ENCODE results near the gene MPPED2.

The MPPED2 gene

DNA sequence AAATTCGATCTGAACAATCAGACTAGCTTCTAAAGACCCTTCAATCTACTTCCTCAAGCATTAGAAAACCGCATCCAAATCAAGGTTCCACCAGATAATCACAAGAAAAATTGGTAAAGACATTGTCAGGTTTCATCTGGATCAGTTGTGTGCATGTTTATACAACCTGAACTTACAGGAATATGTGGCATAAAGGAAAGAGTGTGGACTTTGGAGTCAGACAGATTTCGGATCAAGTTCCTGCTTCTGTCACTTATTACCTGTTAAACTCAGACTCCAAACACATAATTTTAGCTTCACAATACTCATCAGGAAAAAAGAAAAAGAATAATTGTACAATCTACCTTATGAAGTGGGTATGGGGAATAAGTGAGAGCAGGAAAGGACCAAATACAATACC, 80.5 kb downstream of the MPPED2 start:
- TF ChIP-seq, protein P1, sequence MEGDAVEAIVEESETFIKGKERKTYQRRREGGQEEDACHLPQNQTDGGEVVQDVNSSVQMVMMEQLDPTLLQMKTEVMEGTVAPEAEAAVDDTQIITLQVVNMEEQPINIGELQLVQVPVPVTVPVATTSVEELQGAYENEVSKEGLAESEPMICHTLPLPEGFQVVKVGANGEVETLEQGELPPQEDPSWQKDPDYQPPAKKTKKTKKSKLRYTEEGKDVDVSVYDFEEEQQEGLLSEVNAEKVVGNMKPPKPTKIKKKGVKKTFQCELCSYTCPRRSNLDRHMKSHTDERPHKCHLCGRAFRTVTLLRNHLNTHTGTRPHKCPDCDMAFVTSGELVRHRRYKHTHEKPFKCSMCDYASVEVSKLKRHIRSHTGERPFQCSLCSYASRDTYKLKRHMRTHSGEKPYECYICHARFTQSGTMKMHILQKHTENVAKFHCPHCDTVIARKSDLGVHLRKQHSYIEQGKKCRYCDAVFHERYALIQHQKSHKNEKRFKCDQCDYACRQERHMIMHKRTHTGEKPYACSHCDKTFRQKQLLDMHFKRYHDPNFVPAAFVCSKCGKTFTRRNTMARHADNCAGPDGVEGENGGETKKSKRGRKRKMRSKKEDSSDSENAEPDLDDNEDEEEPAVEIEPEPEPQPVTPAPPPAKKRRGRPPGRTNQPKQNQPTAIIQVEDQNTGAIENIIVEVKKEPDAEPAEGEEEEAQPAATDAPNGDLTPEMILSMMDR (IDR thresholded peaks at IDR 0.05; ENCODE audit: unreplicated experiment in 3 of 3) = no peak
- no peaks in the 10 kb centered on the region for H3K9me3 Mint-ChIP-seq
- H3K27me3 Mint-ChIP-seq (ENCODE audit: low read depth) = peaks cover 6% of the 10 kb centered on the region
- H3K4me1 Mint-ChIP-seq = peaks cover 30% of the 10 kb centered on the region
- H3K4me3 Mint-ChIP-seq = no peak overlapping the region
- H3K27ac Mint-ChIP-seq = peak overlapping the region; percentile 50 to 83 (median 53)
- H3K36me3 Mint-ChIP-seq (ENCODE audit: low read depth) = peaks cover 14% of the 10 kb centered on the region

DNA sequence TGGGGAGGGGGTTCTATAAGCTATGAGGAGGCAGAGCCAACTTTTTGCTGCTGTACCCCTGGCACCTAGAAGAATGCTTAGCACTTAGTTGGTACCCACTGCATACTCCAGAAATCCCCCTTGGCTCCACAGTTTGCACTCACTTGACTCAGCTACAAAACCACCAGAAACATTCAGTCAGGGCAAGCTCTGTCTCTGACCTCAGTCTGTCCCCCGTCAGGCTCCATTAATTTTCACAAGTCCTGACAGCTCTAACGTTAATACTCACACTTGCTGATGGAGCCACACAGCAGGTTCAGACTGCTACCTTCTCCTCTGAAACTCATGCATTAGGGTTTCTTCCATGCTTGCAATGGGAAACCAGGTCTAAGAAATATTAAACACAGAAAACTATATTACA, 81.7 kb downstream of the MPPED2 start:
- peaks cover 6% of the 10 kb centered on the region for H3K27me3 Mint-ChIP-seq (ENCODE audit: low read depth)
- no peak overlapping the region for H3K4me3 Mint-ChIP-seq
- H3K9me3 Mint-ChIP-seq = no peaks in the 10 kb centered on the region
- TF ChIP-seq, protein P1 (IDR thresholded peaks at IDR 0.05; ENCODE audit: unreplicated experiment in 3 of 3) = no peak
- H3K4me1 Mint-ChIP-seq = peaks cover 38% of the 10 kb centered on the region
- H3K36me3 Mint-ChIP-seq (ENCODE audit: low read depth) = peaks cover 15% of the 10 kb centered on the region
- H3K27ac Mint-ChIP-seq = peak overlapping the region; percentile 53 to 83 (median 79)

DNA sequence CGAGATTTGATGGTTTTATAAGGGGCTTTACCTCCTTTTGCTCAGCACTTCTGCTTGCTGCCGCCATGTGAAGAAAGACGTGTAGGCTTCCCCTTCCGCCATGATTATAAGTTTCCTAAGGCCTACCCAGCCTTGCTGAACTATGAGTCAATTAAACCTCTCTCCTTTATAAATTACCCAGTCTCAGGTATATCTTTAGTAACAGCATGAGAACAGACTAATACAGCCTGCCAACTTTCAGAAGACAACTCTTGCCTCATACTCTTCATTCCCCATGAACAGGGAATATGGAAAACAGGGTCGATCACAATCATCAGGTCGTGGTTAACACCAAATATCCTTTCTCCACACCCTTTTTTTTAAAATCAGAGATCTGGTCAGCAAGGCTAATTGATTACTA, 83.0 kb downstream of the MPPED2 start:
- H3K9me3 Mint-ChIP-seq = no peaks in the 10 kb centered on the region
- H3K27ac Mint-ChIP-seq = peak overlapping the region in 1 of 3 experiments; percentile 4
- H3K4me3 Mint-ChIP-seq = no peak overlapping the region
- peaks cover 11% of the 10 kb centered on the region for H3K27me3 Mint-ChIP-seq (ENCODE audit: low read depth)
- H3K36me3 Mint-ChIP-seq (ENCODE audit: low read depth) = peaks cover 18% of the 10 kb centered on the region
- peaks cover 42% of the 10 kb centered on the region for H3K4me1 Mint-ChIP-seq
- TF ChIP-seq, protein P1 (IDR thresholded peaks at IDR 0.05; ENCODE audit: unreplicated experiment in 3 of 3) = no peak

DNA sequence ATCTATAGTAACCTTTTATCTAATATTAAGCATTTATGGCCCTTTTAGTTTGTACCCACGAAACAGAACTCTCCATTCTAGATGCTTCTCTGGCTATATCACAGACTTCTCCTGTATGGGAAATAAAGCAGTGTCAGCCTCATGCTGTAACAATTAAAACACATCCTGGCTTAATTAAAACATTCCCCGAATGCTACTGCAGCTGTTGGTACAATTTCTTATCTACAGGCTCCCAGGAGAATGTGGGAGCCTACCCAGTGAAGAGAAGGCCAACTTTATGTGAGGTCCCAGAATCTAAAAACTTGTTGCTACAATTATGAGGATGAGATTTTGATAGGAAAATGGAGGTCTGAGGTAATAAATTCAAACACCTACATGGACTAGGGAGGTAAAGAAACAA, 83.8 kb downstream of the MPPED2 start:
- peaks cover 11% of the 10 kb centered on the region for H3K27me3 Mint-ChIP-seq (ENCODE audit: low read depth)
- peak overlapping the region in 1 of 3 experiments; percentile 20 for H3K27ac Mint-ChIP-seq
- H3K9me3 Mint-ChIP-seq = no peaks in the 10 kb centered on the region
- H3K4me3 Mint-ChIP-seq = no peak overlapping the region
- TF ChIP-seq, protein P1 (IDR thresholded peaks at IDR 0.05; ENCODE audit: unreplicated experiment in 3 of 3) = no peak
- peaks cover 42% of the 10 kb centered on the region for H3K4me1 Mint-ChIP-seq
- H3K36me3 Mint-ChIP-seq (ENCODE audit: low read depth) = peaks cover 18% of the 10 kb centered on the region

DNA sequence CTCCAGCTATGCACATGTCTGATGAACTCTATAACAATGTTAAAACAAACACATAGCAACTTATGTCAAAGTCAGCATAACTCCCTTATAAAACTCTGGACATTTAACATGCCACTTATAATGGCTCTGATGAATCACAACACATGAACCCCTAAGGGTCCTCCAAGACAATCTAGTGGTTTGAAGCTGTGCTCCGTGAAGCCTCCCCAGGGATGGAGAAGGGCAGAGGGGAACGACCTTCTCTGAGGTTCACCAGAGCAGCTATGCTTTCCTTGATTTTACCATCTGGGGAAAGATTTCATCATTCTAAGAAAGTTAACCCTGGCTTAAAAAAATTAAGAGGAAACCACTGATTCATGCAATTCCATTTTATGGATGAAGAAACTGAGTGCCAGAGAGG, 84.4 kb downstream of the MPPED2 start:
- no peak overlapping the region for H3K4me3 Mint-ChIP-seq
- H3K36me3 Mint-ChIP-seq (ENCODE audit: low read depth) = peaks cover 18% of the 10 kb centered on the region
- H3K9me3 Mint-ChIP-seq = no peaks in the 10 kb centered on the region
- H3K27ac Mint-ChIP-seq = no peak overlapping the region
- peaks cover 47% of the 10 kb centered on the region for H3K4me1 Mint-ChIP-seq
- H3K27me3 Mint-ChIP-seq (ENCODE audit: low read depth) = peaks cover 11% of the 10 kb centered on the region
- TF ChIP-seq, protein P1 (IDR thresholded peaks at IDR 0.05; ENCODE audit: unreplicated experiment in 3 of 3) = no peak

DNA sequence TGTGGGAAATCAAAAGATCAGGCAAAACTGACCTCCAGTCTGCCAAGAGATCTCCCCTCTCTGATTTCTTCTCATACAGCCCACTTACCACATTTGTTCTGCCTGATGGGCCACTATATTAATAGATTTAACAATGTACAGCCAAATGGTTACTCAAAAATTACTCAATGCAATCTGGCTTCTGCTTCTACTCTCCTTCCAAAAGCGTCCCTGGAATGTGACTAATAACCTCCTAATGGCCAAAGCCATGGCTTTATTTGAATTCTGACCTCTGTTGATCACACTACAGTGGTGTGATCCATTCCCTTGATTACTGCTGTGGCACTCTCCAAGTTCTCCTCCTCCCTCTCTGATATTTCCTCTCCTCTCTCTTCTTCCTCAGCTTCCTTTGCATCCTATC, 86.2 kb downstream of the MPPED2 start:
- peaks cover 11% of the 10 kb centered on the region for H3K27me3 Mint-ChIP-seq (ENCODE audit: low read depth)
- H3K4me1 Mint-ChIP-seq = peaks cover 56% of the 10 kb centered on the region
- TF ChIP-seq, protein P1 (IDR thresholded peaks at IDR 0.05; ENCODE audit: unreplicated experiment in 3 of 3) = no peak
- peak overlapping the region in 1 of 3 experiments; percentile 4 for H3K27ac Mint-ChIP-seq
- no peaks in the 10 kb centered on the region for H3K9me3 Mint-ChIP-seq
- H3K36me3 Mint-ChIP-seq (ENCODE audit: low read depth) = peaks cover 18% of the 10 kb centered on the region
- no peak overlapping the region for H3K4me3 Mint-ChIP-seq

All from nephron (organoid).